Measurements from ENCODE around the gene TPRX1.

GRCh38 chr19:47766670-47767069 is 37.7 kb downstream of the TPRX1 start:
- TF ChIP-seq CTCF (IDR thresholded peaks at IDR 0.05), result no peak
- no peak for TF ChIP-seq POLR2A (IDR thresholded peaks at IDR 0.05)
- TF ChIP-seq POLR2AphosphoS5 (IDR thresholded peaks at IDR 0.05; ENCODE audit: insufficient read depth in 1 of 2, low read depth in 1 of 2), result no peak

Measured in vagina (tissue), 2 donors.